Ovary (tissue), 3 donors: ENCODE results near the gene GPR108.

ENCODE experiments used
- CTCF ChIP-seq, 3 donors: fragments of 450-650 bp in 2 of 3; fragments of 200-600 bp in 1 of 3; IDR thresholded peaks; one replicate each; pipeline versions ENCODE4 v1.5.1 to v1.8.0; 2016 to 2022; ENCODE audit warnings: antibody characterized with exemption in 3 of 3, mild to moderate bottlenecking in 1 of 3
- EP300 ChIP-seq: sonication (generic); formaldehyde crosslinking; IDR thresholded peaks from one replicate; pipeline ENCODE4 v1.6.1; 2017; ENCODE audit warnings: antibody characterized with exemption
- POLR2A ChIP-seq: fragments of 450-650 bp; IDR thresholded peaks from one replicate; pipeline ENCODE4 v1.6.1; 2017; ENCODE audit warnings: antibody characterized with exemption, mild to moderate bottlenecking, moderate library complexity
- donor health status: DM: no; HTN: no; CAD: no.

GRCh38 chr19:6752256-6753177 lies 15.1 kb upstream of the GPR108 start:
- no peak for TF ChIP-seq CTCF (IDR thresholded peaks at IDR 0.05)
- no peak for TF ChIP-seq POLR2A
- TF ChIP-seq EP300 = no peak
